Prostate gland (tissue), 2 donors: Measurements from ENCODE around the gene PCK1.

Experiments used
- POLR2AphosphoS5 ChIP-seq: sonication (generic); formaldehyde crosslinking; IDR thresholded peaks from one replicate; pipeline ENCODE4 v1.6.1; 2017; ENCODE audit warnings: antibody characterized with exemption
- TF ChIP-seq, protein P1 (sequence below), 4 experiments: fragments of 200-600 bp in 2 of 4; fragments of 450-650 bp in 2 of 4; sonication (generic) in 2 of 4; IDR thresholded peaks; 1 replicate in 3 of 4; 2 replicates in 1 of 4; pipeline ENCODE4 v1.5.1; 2016 to 2019; ENCODE audit warnings: antibody characterized with exemption in 4 of 4, mild to moderate bottlenecking in 2 of 4, moderate library complexity in 2 of 4

DNA sequence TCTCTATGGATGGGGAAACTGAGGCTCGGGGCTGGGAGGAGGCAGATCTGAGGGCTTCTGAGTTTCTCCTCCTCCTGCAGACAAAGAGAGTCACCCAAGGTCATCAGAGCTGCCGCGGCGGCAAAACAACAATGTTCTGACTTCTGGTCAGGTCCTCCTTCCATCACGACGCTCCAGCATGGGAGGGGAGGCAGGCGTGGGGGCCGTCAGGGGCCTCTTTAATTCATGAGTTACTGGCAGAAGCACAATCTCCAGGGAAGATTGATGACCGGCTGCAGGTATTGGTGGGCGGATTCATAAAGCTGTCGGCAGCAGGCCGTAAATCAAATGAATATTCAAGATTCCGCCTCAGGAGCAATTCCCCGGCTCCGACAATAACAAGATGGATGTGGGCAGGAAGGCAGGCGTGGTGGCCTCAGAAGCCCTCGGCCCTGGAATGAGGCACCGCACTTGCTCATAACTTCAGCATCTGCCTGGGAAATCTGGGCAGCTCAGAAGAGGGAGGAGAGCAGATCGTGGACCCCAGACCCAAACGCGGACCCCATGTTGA, 19.1 kb downstream of the PCK1 start:
- TF ChIP-seq, protein P1, sequence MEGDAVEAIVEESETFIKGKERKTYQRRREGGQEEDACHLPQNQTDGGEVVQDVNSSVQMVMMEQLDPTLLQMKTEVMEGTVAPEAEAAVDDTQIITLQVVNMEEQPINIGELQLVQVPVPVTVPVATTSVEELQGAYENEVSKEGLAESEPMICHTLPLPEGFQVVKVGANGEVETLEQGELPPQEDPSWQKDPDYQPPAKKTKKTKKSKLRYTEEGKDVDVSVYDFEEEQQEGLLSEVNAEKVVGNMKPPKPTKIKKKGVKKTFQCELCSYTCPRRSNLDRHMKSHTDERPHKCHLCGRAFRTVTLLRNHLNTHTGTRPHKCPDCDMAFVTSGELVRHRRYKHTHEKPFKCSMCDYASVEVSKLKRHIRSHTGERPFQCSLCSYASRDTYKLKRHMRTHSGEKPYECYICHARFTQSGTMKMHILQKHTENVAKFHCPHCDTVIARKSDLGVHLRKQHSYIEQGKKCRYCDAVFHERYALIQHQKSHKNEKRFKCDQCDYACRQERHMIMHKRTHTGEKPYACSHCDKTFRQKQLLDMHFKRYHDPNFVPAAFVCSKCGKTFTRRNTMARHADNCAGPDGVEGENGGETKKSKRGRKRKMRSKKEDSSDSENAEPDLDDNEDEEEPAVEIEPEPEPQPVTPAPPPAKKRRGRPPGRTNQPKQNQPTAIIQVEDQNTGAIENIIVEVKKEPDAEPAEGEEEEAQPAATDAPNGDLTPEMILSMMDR (IDR thresholded peaks at IDR 0.05), result no peak
- TF ChIP-seq POLR2AphosphoS5, result no peak
